ENCODE results near the gene POLR3K.

Gene POLR3K

DNA sequence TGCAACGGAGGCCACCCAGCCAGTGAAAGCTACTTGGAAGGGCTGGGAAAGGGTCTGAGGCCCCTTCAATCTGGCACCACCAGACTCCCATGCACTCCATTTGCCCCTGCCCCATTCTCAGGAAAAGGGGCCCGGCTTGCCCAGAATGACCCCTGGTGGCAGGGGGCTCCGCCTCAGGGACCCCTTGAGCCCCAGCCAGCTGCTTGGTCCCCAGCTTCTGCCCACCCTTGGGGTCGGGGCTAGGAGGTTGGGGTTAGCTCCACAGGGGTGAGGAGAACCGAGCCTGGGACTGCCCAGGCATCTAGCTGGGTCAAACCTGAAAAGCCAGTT lies 17.8 kb upstream of the POLR3K start:
- H3K9me3 ChIP-seq (ENCODE audit: insufficient read depth, low read length): no peaks in the 10 kb centered on the region
- H3K27ac ChIP-seq (ENCODE audit: low read depth, low read length): no peak overlapping the region
- H3K27me3 ChIP-seq (ENCODE audit: low read length): no peaks in the 10 kb centered on the region
- H3K9ac ChIP-seq (ENCODE audit: low read length): no peak overlapping the region
- no peak for TF ChIP-seq EZH2phosphoT487 (conservative IDR thresholded peaks at IDR 0.05; ENCODE audit: low read length)
- TF ChIP-seq, protein P1, sequence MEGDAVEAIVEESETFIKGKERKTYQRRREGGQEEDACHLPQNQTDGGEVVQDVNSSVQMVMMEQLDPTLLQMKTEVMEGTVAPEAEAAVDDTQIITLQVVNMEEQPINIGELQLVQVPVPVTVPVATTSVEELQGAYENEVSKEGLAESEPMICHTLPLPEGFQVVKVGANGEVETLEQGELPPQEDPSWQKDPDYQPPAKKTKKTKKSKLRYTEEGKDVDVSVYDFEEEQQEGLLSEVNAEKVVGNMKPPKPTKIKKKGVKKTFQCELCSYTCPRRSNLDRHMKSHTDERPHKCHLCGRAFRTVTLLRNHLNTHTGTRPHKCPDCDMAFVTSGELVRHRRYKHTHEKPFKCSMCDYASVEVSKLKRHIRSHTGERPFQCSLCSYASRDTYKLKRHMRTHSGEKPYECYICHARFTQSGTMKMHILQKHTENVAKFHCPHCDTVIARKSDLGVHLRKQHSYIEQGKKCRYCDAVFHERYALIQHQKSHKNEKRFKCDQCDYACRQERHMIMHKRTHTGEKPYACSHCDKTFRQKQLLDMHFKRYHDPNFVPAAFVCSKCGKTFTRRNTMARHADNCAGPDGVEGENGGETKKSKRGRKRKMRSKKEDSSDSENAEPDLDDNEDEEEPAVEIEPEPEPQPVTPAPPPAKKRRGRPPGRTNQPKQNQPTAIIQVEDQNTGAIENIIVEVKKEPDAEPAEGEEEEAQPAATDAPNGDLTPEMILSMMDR (IDR thresholded peaks at IDR 0.05; ENCODE audit: insufficient read depth, low read length, poor library complexity, severe bottlenecking): no peak
- H4K20me1 ChIP-seq (ENCODE audit: low read depth, low read length): no peaks in the 10 kb centered on the region
- H3K79me2 ChIP-seq (ENCODE audit: insufficient read depth, low read length): no peaks in the 10 kb centered on the region
- H2AFZ ChIP-seq (ENCODE audit: low read depth, low read length, severe bottlenecking): no peak overlapping the region
- H3K9me2 ChIP-seq (replicated peaks; ENCODE audit: insufficient read depth, low read length): no peaks in the 10 kb centered on the region
- H3K36me3 ChIP-seq (ENCODE audit: low read length): no peaks in the 10 kb centered on the region
- no peak overlapping the region for H3K4me3 ChIP-seq (ENCODE audit: insufficient read depth, low read length, poor library complexity, severe bottlenecking)
- H3K4me2 ChIP-seq (ENCODE audit: low read depth, low read length, poor library complexity, severe bottlenecking): no peak overlapping the region
- no peaks in the 10 kb centered on the region for H3F3A ChIP-seq (ENCODE audit: insufficient read depth)

DNA sequence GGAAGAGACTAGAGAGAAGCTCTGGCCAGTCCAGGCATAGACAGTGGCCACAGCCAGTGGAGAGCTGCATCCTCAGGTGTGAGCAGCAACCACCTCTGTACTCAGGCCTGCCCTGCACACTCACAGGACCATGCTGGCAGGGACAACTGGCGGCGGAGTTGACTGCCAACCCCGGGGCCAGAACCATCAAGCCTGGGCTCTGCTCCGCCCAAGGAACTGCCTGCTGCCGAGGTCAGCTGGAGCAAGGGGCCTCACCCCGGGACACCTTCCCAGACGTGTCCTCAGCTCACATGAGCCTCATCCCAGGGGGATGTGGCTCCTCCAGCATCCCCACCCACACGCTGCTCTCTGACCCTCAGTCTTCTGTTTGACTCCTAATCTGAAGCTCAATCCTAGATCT lies 15.8 kb upstream of the POLR3K start:
- Histone ChIP-seq H3K79me2 (ENCODE audit: insufficient read depth, low read length) (no peaks in the 10 kb centered on the region), H2AFZ (ENCODE audit: low read depth, low read length, severe bottlenecking) (no peak overlapping the region), H3K4me2 (ENCODE audit: low read depth, low read length, poor library complexity, severe bottlenecking) (no peak overlapping the region), H4K20me1 (ENCODE audit: low read depth, low read length) (no peaks in the 10 kb centered on the region), H3K4me3 (ENCODE audit: insufficient read depth, low read length, poor library complexity, severe bottlenecking) (no peak overlapping the region), H3K9me2 (replicated peaks; ENCODE audit: insufficient read depth, low read length) (no peaks in the 10 kb centered on the region), H3K36me3 (ENCODE audit: low read length) (no peaks in the 10 kb centered on the region), H3K9ac (ENCODE audit: low read length) (no peak overlapping the region), H3K27me3 (ENCODE audit: low read length) (no peaks in the 10 kb centered on the region), H3K27ac (ENCODE audit: low read depth, low read length) (no peak overlapping the region), H3K9me3 (ENCODE audit: insufficient read depth, low read length) (no peaks in the 10 kb centered on the region), H3F3A (ENCODE audit: insufficient read depth) (no peaks in the 10 kb centered on the region)
- TF ChIP-seq, protein P1 (IDR thresholded peaks at IDR 0.05; ENCODE audit: insufficient read depth, low read length, poor library complexity, severe bottlenecking): no peak
- TF ChIP-seq EZH2phosphoT487 (conservative IDR thresholded peaks at IDR 0.05; ENCODE audit: low read length): no peak

DNA sequence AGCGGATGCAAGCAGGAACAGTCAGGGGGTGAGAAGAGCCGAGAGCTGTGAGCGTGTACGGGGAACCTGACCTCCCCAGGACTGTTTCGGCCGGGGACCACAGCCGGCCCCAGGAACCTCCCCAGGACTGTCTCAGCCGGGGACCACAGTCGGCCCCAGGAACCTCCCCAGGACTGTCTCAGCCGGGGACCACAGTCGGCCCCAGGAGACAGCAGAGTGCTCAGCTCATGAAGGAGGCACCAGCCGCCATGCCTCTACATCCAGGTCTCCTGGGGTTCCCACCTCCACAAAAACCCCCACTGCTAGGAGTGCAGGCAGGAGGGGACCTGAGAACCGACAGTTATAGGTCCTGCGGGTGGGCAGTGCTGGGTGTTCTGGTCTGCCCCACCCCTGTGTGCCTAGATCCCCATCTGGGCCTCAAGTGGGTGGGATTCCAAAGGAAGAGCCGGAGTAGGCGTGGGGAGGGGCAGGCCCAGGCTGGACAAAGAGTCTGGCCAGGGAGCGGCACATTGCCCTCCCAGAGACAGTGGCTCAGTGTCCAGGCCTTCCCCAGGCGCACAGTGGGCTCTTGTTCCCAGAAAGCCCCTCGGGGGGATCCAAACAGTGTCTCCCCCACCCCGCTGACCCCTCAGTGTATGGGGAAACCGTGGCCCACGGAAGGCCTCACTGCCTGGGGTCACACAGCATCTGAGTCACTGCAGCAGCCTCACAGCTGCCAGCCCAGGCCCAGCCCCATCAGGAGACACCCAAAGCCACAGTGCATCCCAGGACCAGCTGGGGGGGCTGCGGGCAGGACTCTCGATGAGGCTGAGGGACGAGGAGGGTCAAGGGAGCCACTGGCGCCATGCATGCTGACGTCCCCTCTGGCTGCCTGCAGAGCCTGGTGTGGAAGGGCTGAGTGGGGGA lies 14.7 kb upstream of the POLR3K start:
- Histone ChIP-seq H3K9ac (ENCODE audit: low read length) (no peak overlapping the region), H3K27ac (ENCODE audit: low read depth, low read length) (no peak overlapping the region), H2AFZ (ENCODE audit: low read depth, low read length, severe bottlenecking) (no peak overlapping the region), H3K36me3 (ENCODE audit: low read length) (no peaks in the 10 kb centered on the region), H3K27me3 (ENCODE audit: low read length) (no peaks in the 10 kb centered on the region), H3K9me3 (ENCODE audit: insufficient read depth, low read length) (no peaks in the 10 kb centered on the region), H3K4me3 (ENCODE audit: insufficient read depth, low read length, poor library complexity, severe bottlenecking) (no peak overlapping the region), H4K20me1 (ENCODE audit: low read depth, low read length) (no peaks in the 10 kb centered on the region), H3F3A (ENCODE audit: insufficient read depth) (no peaks in the 10 kb centered on the region), H3K9me2 (replicated peaks; ENCODE audit: insufficient read depth, low read length) (no peaks in the 10 kb centered on the region), H3K79me2 (ENCODE audit: insufficient read depth, low read length) (no peaks in the 10 kb centered on the region), H3K4me2 (ENCODE audit: low read depth, low read length, poor library complexity, severe bottlenecking) (no peak overlapping the region)
- TF ChIP-seq EZH2phosphoT487 (conservative IDR thresholded peaks at IDR 0.05; ENCODE audit: low read length): no peak
- TF ChIP-seq, protein P1 (IDR thresholded peaks at IDR 0.05; ENCODE audit: insufficient read depth, low read length, poor library complexity, severe bottlenecking): no peak

All from SU-DHL-6 (cell line).